HG03103 (cell line): Measurements from ENCODE around the gene HOXB4.

Source experiments
- ATAC-seq: cut with Tn5 transposase; IDR thresholded peaks from one replicate; pipeline ENCODE4 v1.9.1; 2021; ENCODE audit warnings: low read depth; ENCODE audit not compliant: unreplicated experiment

Gene HOXB4

GRCh38 chr17:48549914-48550501 lies 28.1 kb downstream of the HOXB4 start:
- ATAC-seq: no peak

GRCh38 chr17:48549281-48549630 lies 28.9 kb downstream of the HOXB4 start:
- no peak for ATAC-seq

GRCh38 chr17:48548523-48549280 lies 29.4 kb downstream of the HOXB4 start:
- ATAC-seq: no peak

GRCh38 chr17:48547808-48548522 lies 30.2 kb downstream of the HOXB4 start:
- no peak for ATAC-seq

GRCh38 chr17:48546924-48547807 lies 31.0 kb downstream of the HOXB4 start:
- ATAC-seq: no peak

GRCh38 chr17:48546137-48546923 lies 31.8 kb downstream of the HOXB4 start:
- no peak for ATAC-seq

GRCh38 chr17:48545539-48545938 lies 32.6 kb downstream of the HOXB4 start:
- no peak for ATAC-seq

GRCh38 chr17:48545022-48545375 lies 33.2 kb downstream of the HOXB4 start, which contains the start of gene HOXB2:
Gene HOXB2 (minus strand): TSS chr17:48545109. CDS start chr17:48544911, 198 bp downstream.
- no peak for ATAC-seq

GRCh38 chr17:48544349-48545021 lies 33.7 kb downstream of the HOXB4 start:
- ATAC-seq: no peak

- no peak for ATAC-seq
Observed at GRCh38 chr17:48543854-48544348, 34.2 kb downstream of the HOXB4 start.

- no peak for ATAC-seq
Observed at GRCh38 chr17:48543107-48543853, 34.9 kb downstream of the HOXB4 start.

GRCh38 chr17:48542698-48543106 lies 35.4 kb downstream of the HOXB4 start:
- no peak for ATAC-seq

- ATAC-seq: no peak
Observed at GRCh38 chr17:48542114-48542656, 36.0 kb downstream of the HOXB4 start.

- no peak for ATAC-seq
Observed at GRCh38 chr17:48541577-48542113, 36.5 kb downstream of the HOXB4 start.

GRCh38 chr17:48541036-48541576 lies 37.0 kb downstream of the HOXB4 start:
- ATAC-seq: no peak

GRCh38 chr17:48540213-48540612 lies 37.9 kb downstream of the HOXB4 start:
- ATAC-seq: no peak

GRCh38 chr17:48539177-48539576 lies 39.0 kb downstream of the HOXB4 start:
- no peak for ATAC-seq

GRCh38 chr17:48537316-48537715 lies 40.8 kb downstream of the HOXB4 start:
- no peak for ATAC-seq
